SKM-1 (cell line): Measurements from ENCODE around the gene TSPAN14.

Source experiments
- DNase-seq: peaks from one replicate; lab custom pipeline; 2025; ENCODE audit not compliant: unreplicated experiment; lab: John Stamatoyannopoulos, UW

The TSPAN14 gene

GRCh38 chr10:80580638-80581468 is 126.7 kb downstream of the TSPAN14 start:
- peak; percentile 72 for DNase-seq

- DNase-seq, result no peak
Measured at GRCh38 chr10:80581469-80581835, 127.3 kb downstream of the TSPAN14 start.

DNA sequence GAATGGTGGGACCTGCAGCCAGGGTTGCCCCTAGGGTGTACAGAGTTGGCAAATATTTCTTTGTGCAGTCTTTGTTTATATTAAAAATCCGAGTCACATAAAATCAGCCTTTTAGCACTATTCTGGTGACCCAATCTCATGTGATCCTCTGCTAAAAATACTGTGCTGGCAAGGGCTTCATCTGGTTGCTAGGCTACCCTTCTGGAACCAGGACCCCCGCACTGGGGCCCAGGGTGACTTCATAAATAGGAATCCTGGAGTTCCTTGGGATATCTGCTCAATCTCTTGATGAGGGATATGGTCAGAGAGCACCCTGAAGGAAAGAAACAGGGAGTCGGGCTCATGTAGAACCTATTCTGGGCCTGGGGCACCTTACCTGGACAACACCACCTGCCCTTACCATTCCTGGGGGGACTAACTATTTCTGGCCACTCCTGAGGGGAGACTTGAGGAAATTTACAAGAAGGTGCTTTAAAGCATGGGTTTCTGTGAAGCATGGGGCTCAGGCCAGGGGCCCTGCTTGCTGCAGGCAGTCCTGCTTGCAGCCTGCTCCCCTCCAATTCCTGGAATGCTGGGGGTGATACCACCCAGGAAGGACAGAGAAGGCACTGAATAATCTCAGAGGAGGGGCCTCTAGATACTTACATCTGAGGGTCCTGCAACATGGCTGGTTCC is 128.3 kb downstream of the TSPAN14 start:
- no peak for DNase-seq
